ENCODE data around the gene UMAD1.

The UMAD1 gene

GRCh38 chr7:7751243-7752092 lies 110.9 kb downstream of the UMAD1 start:
- Histone ChIP-seq H3K27me3 (no peaks in the 10 kb centered on the region), H3K4me1 (peaks cover 0 to 2% (median 0%) of the 10 kb centered on the region in 10 experiments; a peak in 5 of 20 replicates), H3K27ac (no peak overlapping the region), H3K4me3 (no peak overlapping the region), H4K20me1 (no peaks in the 10 kb centered on the region), H3K9ac (no peak overlapping the region), H3K9me3 (replicated peaks in 1 of 11) (no peaks in the 10 kb centered on the region), H3K36me3 (no peaks in the 10 kb centered on the region), H3K4me2 (no peak overlapping the region)
- TF ChIP-seq Cebpa-rat (IDR thresholded peaks at IDR 0.05) = no peak

- Histone ChIP-seq H4K20me1 (no peaks in the 10 kb centered on the region), H3K4me2 (no peak overlapping the region), H3K4me3 (no peak overlapping the region), H3K36me3 (no peaks in the 10 kb centered on the region), H3K4me1 (peaks cover under 1 to 3% (median 2%) of the 10 kb centered on the region in 10 experiments; a peak in 13 of 20 replicates), H3K27me3 (no peaks in the 10 kb centered on the region), H3K27ac (no peak overlapping the region), H3K9ac (no peak overlapping the region), H3K9me3 (replicated peaks in 1 of 11) (no peaks in the 10 kb centered on the region)
- TF ChIP-seq Cebpa-rat (IDR thresholded peaks at IDR 0.05) = no peak
Observed at GRCh38 chr7:7756577-7756976, 116.0 kb downstream of the UMAD1 start.

GRCh38 chr7:7757576-7757975 lies 117.0 kb downstream of the UMAD1 start:
- Histone ChIP-seq H3K27me3 (no peaks in the 10 kb centered on the region), H4K20me1 (no peaks in the 10 kb centered on the region), H3K36me3 (no peaks in the 10 kb centered on the region), H3K27ac (no peak overlapping the region), H3K4me2 (no peak overlapping the region), H3K4me1 (peaks cover 7 to 13% (median 11%) of the 10 kb centered on the region in 10 experiments; a peak in 17 of 20 replicates), H3K9ac (no peak overlapping the region), H3K4me3 (no peak overlapping the region), H3K9me3 (replicated peaks in 1 of 11) (no peaks in the 10 kb centered on the region)
- TF ChIP-seq Cebpa-rat (IDR thresholded peaks at IDR 0.05) = no peak

- no peak for TF ChIP-seq Cebpa-rat (IDR thresholded peaks at IDR 0.05)
- Histone ChIP-seq H4K20me1 (no peaks in the 10 kb centered on the region), H3K4me2 (peak overlapping the region; percentile 52 to 76 (median 71)), H3K9ac (peak overlapping the region in 3 of 11 experiments; percentile 0 to 54 (median 31); a peak in 3 of 22 replicates), H3K27ac (no peak overlapping the region), H3K9me3 (replicated peaks in 1 of 11) (no peaks in the 10 kb centered on the region), H3K36me3 (no peaks in the 10 kb centered on the region), H3K4me1 (peaks cover 7 to 15% (median 11%) of the 10 kb centered on the region in 10 experiments; a peak in 17 of 20 replicates), H3K27me3 (no peaks in the 10 kb centered on the region), H3K4me3 (peak overlapping the region in 9 of 10 experiments; percentile 33 to 50 (median 42); a peak in 16 of 20 replicates)
Observed at GRCh38 chr7:7761340-7761973, 120.9 kb downstream of the UMAD1 start.

- H3K4me2 ChIP-seq = peak overlapping the region; percentile 52 to 76 (median 71)
- no peaks in the 10 kb centered on the region for H3K27me3 ChIP-seq
- peak overlapping the region in 8 of 11 experiments; percentile 0 to 54 (median 31); a peak in 10 of 22 replicates for H3K9ac ChIP-seq
- peak overlapping the region; percentile 33 to 50 (median 42); a peak in 19 of 20 replicates for H3K4me3 ChIP-seq
- peak overlapping the region in 3 of 11 experiments; percentile 4 to 30 (median 8); a peak in 4 of 22 replicates for H3K27ac ChIP-seq
- no peaks in the 10 kb centered on the region for H4K20me1 ChIP-seq
- H3K36me3 ChIP-seq = no peaks in the 10 kb centered on the region
- H3K4me1 ChIP-seq = peaks cover 7 to 15% (median 11%) of the 10 kb centered on the region in 10 experiments; a peak in 17 of 20 replicates
- no peaks in the 10 kb centered on the region for H3K9me3 ChIP-seq (replicated peaks in 1 of 11)
- TF ChIP-seq Cebpa-rat (IDR thresholded peaks at IDR 0.05) = no peak
Observed at GRCh38 chr7:7761974-7762779, 121.6 kb downstream of the UMAD1 start.

- no peaks in the 10 kb centered on the region for H4K20me1 ChIP-seq
- H3K27ac ChIP-seq = no peak overlapping the region
- H3K4me3 ChIP-seq = no peak overlapping the region
- H3K36me3 ChIP-seq = no peaks in the 10 kb centered on the region
- H3K9ac ChIP-seq = no peak overlapping the region
- no peak overlapping the region for H3K4me2 ChIP-seq
- no peaks in the 10 kb centered on the region for H3K27me3 ChIP-seq
- H3K4me1 ChIP-seq = peaks cover 7 to 15% (median 11%) of the 10 kb centered on the region in 10 experiments; a peak in 17 of 20 replicates
- no peak for TF ChIP-seq Cebpa-rat (IDR thresholded peaks at IDR 0.05)
- H3K9me3 ChIP-seq (replicated peaks in 1 of 11) = no peaks in the 10 kb centered on the region
Observed at GRCh38 chr7:7764520-7765396, 124.2 kb downstream of the UMAD1 start.

- Histone ChIP-seq H3K36me3 (no peaks in the 10 kb centered on the region), H3K4me1 (peaks cover 7 to 15% (median 11%) of the 10 kb centered on the region in 10 experiments; a peak in 17 of 20 replicates), H3K9ac (no peak overlapping the region), H3K9me3 (replicated peaks in 1 of 11) (no peaks in the 10 kb centered on the region), H3K4me3 (no peak overlapping the region), H4K20me1 (no peaks in the 10 kb centered on the region), H3K27ac (no peak overlapping the region), H3K4me2 (no peak overlapping the region), H3K27me3 (no peaks in the 10 kb centered on the region)
- no peak for TF ChIP-seq Cebpa-rat (IDR thresholded peaks at IDR 0.05)
Observed at GRCh38 chr7:7765422-7765821, 124.9 kb downstream of the UMAD1 start.

- no peaks in the 10 kb centered on the region for H3K27me3 ChIP-seq
- no peaks in the 10 kb centered on the region for H4K20me1 ChIP-seq
- peaks cover 4 to 12% (median 9%) of the 10 kb centered on the region in 10 experiments; a peak in 17 of 20 replicates for H3K4me1 ChIP-seq
- no peak overlapping the region for H3K4me2 ChIP-seq
- no peaks in the 10 kb centered on the region for H3K36me3 ChIP-seq
- no peak overlapping the region for H3K9ac ChIP-seq
- no peak overlapping the region for H3K4me3 ChIP-seq
- TF ChIP-seq Cebpa-rat (IDR thresholded peaks at IDR 0.05) = no peak
- no peaks in the 10 kb centered on the region for H3K9me3 ChIP-seq (replicated peaks in 1 of 11)
- no peak overlapping the region for H3K27ac ChIP-seq
Observed at GRCh38 chr7:7766671-7767070, 126.1 kb downstream of the UMAD1 start.

Measured in BLaER1 treated with 17β-estradiol and CSF1 and Interleukin-3, amounts not matched to agents 10 nM and 100 nM (cell line).